GM18511 (cell line): ENCODE data around the gene CCR2.
"Not testable (repeated sequence)": the region's sequence is repeated elsewhere in the genome, so short reads cannot be mapped to it uniquely, and the experiment has no call there.

Experiments used
- ATAC-seq: cut with Tn5 transposase; IDR thresholded peaks from one replicate; pipeline ENCODE4 v1.9.1; 2021; ENCODE audit warnings: mild to moderate bottlenecking, moderate library complexity; ENCODE audit not compliant: unreplicated experiment

The CCR2 gene

DNA sequence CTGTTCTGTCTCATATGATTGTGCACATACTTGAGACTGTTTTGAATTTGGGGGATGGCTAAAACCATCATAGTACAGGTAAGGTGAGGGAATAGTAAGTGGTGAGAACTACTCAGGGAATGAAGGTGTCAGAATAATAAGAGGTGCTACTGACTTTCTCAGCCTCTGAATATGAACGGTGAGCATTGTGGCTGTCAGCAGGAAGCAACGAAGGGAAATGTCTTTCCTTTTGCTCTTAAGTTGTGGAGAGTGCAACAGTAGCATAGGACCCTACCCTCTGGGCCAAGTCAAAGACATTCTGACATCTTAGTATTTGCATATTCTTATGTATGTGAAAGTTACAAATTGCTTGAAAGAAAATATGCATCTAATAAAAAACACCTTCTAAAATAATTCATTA, 21.9 kb downstream of the CCR2 start:
- ATAC-seq = no peak

DNA sequence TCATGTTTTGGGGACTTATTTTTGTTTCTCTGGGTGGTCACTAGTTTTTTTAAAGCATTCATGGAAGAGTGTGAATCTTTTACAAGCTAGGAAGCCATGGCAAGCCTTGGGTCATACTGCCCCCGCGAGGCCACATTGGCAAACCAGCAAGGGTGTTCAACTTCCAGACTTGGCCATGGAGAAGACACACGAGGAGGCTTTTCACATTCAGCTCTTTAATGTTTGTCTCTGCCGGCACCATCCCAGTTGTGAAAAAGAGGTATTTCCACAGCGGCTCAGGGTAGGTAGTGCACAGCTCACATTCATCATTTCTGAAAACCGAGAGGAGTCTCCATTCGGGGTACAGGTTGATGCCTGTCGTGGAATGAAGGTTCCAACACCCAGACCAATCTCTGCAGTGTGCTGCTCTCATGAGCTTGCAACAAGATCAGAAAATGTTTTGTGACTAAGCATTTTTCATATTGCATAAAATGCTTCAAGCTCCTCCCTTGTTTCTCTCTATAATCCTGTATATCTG, 24.6 kb downstream of the CCR2 start:
- no peak for ATAC-seq

DNA sequence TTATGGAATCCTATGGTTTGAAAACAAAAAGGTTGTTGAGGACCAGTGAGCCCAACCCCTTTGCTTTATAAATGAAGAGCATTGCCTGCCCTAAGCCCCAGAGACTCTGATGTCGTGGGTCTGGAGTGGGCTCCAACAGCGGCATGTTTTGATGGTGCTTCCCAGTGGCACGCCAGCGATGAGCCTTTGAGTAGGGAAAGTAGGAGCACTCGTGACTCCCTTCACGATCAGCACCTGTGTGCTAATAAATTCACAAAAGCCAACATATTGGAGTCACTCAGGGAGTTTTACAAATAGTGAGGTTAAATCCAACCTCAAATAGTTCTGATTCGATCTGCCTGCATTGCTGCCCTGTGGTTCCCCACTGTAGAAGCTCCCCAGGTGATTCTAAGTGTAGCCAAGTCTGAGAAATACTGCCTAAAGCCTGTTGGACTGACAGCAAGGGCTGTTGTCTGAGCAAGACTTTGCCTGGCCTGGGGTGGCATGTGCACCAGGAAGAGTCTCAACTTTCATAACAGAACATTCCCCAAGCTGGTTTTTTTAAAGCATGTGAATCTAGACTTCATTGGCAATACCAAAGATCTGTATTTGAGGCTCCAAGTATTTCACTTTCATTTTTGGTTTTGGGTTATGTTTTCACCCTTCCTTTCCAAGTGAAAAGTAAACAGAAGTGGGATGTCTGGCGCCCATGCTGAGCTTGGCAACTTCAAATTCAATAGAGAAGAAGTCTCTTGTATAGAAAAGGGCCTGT, 26.7 kb downstream of the CCR2 start:
- ATAC-seq = no peak

DNA sequence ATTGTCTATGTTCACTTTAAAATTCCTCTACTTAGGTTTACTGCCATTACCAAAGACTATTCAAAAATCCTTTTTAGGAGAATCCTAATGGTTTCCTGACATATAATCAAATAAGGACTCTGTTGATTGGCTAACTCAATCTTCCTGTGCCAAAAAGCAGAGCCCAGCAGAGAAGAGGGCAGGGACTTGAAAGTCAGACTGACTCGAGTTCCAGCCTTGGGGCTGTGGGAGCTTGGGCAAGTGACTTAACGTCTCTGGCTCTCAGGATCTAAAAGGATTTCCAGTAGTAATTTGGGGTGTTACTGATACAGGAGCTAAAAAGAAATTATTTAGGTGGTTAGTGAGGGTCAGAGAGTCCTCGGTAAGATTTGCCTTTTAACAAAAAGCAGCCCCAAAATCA, 27.7 kb downstream of the CCR2 start:
- ATAC-seq = no peak

DNA sequence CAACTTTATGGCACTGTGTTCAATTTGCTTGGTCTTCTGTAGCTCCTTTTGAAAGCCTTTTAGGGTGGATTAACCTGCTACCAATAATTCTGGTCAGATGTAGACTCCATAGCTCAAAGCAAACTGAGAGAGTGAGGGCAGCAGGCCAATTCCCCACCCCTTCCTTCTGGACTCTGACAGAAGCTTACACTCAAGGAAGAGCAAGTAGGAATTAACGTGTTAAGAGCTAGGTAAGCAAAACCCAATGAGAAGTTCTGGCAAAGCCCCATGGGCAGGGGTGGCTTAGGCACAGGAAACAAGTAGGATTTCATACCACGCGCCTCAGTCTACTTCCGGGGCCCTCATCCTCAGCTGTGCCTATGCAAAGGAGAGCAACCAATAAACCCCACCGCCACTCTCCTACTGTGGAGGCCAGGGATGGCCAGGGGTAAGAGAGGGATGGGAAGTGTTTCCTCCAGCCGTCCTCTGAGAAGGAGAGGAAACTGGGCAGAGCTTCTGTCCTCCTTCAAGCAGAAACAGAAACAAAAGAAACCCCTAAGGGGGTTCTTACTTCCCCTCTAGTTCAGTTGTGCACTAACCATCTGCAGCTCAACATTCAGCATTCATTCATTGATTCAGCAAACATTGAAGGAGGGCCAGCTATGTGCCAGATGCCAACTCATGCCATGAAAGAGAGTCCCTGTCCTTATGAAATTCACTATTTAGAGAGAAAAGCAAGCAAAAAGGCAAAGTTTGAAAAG, 29.5 kb downstream of the CCR2 start:
- no peak for ATAC-seq

DNA sequence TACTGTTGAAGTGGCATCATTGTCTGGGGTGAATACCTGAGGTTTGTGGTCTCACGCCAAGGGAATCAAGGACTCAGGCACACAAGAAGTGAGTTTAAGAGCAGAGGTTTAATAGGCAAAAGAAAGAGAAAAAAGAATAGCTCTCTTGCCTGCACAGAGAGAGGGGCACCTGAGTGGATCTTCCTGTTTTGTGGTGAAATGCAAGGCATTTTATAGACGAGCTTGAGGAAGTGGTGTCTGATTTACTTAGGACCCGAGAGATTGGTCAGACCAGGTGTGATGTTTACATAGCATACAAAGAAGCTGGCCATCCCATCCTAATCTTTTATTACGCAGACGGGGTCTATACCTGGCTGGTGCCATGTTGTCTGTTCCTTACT, 30.0 kb downstream of the CCR2 start:
- no peak for ATAC-seq

DNA sequence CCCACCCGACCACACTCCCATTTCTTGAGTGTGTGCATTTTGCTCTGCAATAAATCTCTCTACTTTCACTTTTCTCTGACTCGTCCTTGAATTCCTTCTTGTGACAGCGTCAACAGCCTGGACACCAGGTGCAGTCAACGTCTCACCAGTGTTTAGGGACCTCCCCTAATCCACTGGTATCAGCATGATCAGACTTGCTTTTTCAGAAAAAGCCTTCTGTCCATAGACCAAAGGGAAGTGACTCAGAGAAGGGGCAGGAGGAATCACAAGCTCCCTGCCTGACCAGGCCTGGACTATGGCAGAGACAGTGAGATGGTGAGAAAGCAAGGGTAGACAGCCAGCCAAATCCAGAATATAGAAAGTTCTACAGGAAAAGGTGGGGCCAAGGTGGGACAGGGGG, 32.3 kb downstream of the CCR2 start:
- ATAC-seq = no peak

DNA sequence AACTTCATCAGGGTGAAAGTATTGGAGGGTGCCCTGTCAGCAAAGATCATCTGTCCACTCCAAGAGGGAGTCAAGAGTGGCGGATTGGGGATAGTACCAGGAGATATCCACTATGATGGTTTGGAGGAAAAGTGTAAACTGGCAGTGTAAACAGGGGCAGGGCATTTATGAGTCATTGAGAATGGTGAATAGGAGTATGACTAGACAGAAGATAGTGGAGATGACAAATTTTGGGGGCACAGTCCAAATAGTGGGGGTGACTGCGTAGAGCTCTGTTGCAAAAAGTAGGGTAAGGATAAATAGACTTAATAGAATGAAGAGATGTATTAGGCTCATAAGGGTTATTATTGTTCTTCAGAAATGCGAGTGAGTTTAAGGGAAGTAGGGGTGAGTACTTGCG, 34.9 kb downstream of the CCR2 start:
- not testable (repeated sequence) for ATAC-seq

DNA sequence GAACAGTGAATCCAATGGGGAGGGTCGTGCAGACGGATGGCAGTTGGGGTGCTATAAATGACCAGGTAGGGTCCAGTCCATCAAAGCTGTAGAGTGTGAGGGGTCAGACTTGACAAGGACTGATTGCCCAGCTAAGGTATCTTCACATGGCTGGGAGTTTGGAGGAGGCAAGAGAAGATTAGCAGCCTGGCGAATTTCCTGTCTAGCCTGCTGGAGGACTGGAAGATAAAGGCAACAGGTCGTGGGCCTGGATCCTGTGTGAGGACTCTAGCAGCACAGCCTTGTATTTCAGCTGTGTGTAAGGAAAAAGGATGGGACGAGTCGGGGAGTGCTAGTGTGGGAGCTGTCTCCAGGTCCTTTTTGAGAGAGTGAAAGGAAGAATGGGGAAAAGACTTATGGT, 35.4 kb downstream of the CCR2 start:
- ATAC-seq = no peak

DNA sequence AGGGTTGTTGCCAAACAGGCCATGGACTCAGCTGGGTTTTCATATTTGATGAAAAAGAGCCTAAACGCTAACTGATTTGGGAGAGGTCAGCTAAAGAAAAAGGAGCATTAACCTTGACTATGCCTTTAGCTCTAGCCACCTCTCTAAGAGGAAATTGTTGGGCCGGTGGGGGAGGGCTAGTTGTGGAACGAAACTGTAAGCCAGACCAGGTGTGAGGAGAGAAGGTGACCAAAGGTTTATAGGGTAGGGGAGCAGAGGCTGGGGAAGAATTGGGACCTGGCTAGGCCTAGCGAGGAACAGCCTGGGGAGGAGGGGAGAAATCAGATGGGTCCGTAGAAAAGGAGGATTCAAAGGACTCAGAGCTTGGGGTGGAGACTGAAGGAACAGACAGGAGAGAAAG, 37.6 kb downstream of the CCR2 start:
- ATAC-seq = not testable (repeated sequence)

DNA sequence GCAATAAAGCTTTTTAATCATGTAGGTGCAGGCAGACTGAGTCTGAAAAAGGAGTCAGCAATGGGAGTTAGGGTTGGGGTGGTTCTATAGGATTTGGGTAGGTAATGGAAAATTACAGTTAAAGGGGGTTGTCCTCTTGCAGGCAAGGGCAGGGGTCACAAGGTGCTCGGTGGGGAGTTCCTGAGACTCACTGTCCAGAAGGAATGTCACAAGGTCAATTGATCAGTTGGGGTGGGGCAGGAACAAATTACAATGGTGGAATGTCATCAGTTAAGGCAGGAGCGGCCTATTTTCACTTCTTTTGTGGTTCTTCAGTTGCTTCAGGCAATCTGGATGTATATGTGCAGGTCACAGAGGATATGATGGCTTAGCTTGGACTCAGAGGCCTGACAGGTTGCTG, 39.1 kb downstream of the CCR2 start:
- ATAC-seq = no peak

DNA sequence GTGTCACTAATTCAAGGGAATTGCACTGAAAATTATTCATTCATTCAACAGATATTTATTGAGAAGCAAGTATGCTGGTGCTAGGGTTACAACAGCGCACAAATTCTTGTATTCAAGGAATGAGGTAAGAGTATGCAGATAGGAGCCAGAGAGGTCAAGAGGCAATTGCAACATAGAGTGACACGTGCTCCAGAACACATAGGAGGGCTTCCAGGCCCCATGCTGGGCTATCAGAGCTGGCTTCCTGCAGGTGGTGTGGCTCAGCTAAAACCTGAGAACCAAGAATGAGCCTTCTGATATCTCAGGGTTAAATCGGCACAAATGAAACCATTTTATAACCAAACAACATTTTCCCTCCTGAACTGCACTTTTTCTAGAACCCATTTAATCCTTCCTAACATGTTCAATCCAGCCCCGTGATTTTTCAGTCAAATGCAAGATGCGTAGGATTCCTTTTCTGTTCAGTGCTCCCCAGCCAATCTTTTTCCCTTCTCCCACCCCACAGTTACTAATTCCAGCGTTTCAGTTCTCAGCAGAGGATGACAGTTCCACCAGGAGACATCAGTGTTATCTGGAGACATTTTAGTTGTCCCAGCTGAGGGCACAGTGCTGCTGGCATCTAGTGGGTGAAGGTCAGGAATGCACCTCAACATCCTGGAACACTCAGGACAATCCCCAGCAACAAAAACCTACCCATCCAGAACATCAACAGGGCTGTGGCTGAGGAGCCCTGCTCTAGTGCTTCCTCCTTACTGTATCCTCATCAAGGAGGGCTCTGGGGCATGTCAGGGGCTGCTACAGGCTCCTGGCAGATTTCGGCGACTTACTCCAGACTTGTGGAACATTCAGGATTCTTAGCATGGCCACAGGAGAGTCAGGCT, 39.9 kb downstream of the CCR2 start:
- no peak for ATAC-seq

DNA sequence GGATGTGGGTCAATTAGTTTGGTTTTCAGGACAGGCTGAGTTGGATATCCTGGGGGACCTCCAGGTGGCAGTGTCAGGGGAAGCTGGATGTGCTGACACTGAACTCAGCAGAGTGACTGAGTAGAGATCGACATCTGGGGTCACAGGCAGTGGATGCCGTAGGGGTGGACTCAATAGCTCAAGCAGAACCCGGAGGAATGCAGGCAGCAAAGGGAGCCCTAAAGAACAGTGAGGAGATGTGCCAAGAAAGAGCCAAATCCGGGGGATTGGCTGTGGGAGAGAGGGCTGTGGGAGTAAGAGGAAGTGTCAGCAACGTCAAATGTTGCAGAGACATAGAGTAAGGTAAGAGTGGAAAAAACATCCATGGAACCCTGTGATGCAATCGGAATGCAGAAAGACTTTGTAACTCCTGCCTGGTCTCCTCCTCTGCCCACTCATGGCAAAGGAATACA, 41.3 kb downstream of the CCR2 start:
- no peak for ATAC-seq

DNA sequence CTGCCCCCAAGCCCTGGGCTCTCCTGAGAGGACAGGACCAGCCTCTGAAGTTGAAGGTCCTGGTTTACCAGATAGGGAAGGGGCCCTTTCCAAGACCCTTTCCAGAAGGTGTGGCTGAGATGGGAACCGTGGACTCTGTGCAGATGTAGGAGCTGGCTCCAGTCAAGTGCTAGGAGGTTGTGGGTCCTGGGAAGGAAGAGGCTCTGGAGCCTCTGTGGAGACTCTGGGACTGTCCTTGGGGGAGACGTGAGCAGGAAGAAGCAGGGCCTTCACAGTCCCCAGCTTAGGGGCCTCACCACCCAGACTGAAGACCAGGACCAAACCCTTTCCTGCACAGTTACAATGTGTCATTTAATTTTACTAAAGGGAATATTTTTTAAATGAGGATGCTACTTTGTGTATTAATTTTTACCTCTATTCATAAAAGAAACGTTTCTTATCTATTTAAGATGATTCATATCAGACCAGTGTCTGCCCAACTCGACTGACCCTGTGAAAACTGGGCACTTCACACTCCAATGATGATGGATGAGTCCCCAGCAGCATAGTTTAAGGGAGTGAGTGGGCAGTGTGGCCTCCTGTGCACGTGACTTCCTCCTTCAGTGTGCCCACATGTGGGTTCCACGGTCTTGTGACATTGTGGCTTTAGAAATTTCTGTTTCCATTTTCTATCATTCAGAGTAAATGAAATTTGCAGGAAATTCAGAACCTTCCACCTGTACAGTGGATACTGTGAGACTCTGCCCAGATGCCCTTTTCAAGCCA, 42.0 kb downstream of the CCR2 start:
- no peak for ATAC-seq

DNA sequence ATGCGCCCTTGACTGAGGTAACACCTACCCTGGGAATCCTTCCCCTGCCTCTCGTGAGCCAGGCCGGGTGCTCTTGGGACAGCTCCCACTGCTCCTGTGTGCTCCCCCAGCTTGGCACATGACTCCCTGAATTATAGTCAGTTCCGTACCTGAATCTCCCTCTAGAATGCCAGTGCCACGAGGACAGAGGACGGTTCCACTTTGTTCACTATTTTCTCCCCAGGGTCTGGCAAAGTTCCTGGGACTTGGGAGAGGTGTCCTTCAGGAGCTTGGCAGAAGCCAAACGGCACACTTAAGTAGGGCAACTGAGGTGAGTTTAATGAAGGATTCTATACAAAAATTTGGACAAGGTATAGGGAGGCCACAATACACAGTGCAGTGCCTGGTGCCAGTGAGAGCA, 43.2 kb downstream of the CCR2 start:
- ATAC-seq = no peak

DNA sequence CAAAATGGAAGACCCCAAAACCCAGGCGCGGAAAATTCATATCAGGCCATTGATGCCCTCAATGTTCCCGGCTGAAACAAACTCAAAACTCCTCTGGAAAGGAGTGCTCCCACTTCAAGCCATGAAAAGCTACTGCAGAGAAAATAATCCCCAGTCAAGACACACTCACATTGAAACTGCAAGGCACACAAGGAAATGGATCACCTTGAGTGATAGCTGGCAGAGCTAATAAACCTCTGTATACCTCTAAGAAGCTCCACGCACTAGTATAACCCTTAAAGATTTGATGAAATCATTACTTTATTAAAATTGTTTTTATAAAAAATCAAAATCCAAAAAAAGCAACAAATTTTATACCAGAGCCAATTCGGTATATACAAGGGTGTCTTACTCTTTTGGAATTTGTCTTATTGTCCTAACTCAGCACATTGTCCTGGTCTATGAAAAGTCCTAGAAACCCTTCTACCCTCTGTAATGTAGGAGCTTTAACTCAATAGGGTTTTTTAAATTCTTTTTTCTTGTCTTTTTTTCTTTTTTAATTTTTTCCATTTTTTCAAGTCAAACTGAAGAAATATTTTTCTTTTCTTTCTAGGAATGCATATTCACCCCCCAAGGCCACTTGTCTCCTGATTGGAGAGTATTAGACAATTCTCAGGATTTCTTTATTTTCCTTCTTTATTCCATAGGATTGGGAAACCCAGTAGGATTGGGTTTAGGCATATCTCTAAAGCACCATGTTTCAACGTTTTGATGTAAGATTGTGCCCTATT, 44.5 kb downstream of the CCR2 start:
- no peak for ATAC-seq

DNA sequence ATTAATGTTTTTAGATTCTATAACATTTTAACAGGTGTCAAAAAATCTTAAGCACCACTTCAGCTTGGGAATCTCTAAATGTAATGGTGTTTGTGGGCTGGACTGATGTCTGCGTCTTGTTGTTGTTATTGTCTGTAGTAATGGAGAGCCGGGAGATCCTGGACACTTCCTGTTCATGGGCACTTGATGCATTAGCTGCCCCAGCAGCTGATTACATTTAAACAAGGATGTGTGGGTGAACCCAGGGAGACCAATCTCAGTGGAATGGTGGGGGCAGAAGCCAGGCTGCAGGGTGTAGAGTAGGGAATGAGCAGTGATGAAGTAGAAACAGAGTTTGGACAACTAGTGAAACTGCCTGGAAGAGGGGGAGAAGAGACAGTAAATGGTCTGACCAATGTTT, 45.2 kb downstream of the CCR2 start:
- ATAC-seq = no peak

DNA sequence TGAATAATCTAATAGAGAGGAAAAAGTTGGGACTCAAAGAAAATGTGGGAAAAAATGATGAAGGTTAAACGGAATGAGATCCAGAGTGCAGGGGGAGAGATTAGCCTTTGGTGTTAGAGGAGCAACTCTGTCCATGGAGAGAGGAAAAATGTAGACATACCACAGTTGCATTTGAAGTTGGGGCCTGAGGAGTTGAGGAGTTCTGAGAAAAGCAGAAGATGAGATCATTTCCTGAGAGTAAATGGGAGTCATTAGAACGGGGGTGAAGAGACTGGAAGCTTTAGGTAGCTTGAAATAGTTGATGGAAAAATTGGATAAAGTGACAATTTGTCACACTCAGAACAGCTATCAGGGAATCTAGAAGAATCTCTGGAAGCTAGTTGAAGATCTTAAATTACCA, 45.6 kb downstream of the CCR2 start:
- ATAC-seq = no peak

DNA sequence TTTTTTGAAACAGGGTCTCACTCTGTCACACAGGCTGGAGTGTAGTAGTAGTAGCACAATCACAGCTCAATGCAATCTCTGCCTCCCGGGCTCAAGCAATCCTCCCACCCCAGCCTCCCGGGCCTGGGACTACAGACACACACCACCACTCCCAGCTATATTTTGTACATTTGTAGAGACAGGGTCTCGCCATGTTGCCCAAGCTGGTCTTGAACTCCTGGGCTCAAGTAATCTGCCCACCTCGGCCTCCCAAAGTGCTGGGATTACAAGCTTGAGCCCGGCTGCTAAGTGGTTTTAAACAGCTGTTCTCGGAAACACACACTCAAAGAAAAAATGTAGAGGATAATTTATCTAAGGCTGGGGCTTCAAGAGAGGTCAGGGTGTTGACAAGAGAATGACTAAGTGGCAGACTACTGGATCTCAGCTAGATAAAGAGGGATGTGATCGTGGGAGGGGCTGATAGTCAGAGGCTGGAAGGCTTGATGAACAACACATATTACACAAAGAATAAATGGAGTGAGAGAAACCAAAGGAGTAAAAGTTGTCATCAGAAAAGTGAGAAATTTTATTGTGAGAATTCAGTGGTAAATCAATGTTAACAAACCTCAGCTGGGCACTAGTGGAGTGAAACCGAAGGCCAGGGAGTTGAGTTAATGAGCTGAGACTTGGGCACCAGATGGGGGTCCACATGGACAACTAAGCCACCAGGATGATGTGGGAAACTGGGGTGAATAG, 46.3 kb downstream of the CCR2 start:
- ATAC-seq = no peak
